A549 (cell line): ENCODE measurements around the gene RABGAP1L. TPM values are rescaled to one million over a fixed set of nuclear protein-coding genes. Genes with fewer than 3 reads are reported as not detected.

Experiments
- ATAC-seq, 2 experiments: fragments of 200-7000 bp in 1 of 2; fragments of >200 bp in 1 of 2; cut with Nextera tagmentation in 1 of 2; cut with Tn5 transposase in 1 of 2; 3 replicates each; pipeline versions ENCODE4 v1.8.0 to v1.9.1; 2018 to 2020; ENCODE audit warnings: mild to moderate bottlenecking in 1 of 2, moderate library complexity in 1 of 2
- CTCF ChIA-PET: fragments of 300-600 bp; sonication (Branson Sonifier 250); formaldehyde crosslinking; extraction: SDS; loops from one replicate; lab custom pipeline; 2021; ENCODE audit warnings: antibody characterized with exemption, inconsistent platforms; lab: Yijun Ruan, JAX
- POLR2A ChIA-PET: fragments of 350-600 bp; formaldehyde crosslinking; extraction: SDS; loops from one replicate; lab custom pipeline; 2021; ENCODE audit warnings: antibody characterized with exemption, inconsistent platforms; lab: Yijun Ruan, JAX
- DNase-seq, 2 experiments: peaks; one replicate each; pipeline versions ENCODE4 v3.0.0 to v3.0.0-alpha.2; 2011 to 2016; ENCODE audit warnings: low read depth in 1 of 2, low spot score in 1 of 2
- FAIRE-seq: peaks from 2 replicates; lab custom pipeline; 2011; peaks lifted over from hg19 to GRCh38; lab: Jason Lieb, UNC
- H3K27ac ChIP-seq, 2 experiments: fragments of >200 bp; sonication (Bioruptor Twin); formaldehyde crosslinking; 3 replicates each; pipeline ENCODE4 v1.5.1; 2016 to 2017
- H3K4me1 ChIP-seq: fragments of >200 bp; sonication (Bioruptor Twin); formaldehyde crosslinking; 3 replicates; pipeline ENCODE4 v1.6.1; 2016
- H3K4me2 ChIP-seq: fragments of >200 bp; sonication (Bioruptor Twin); formaldehyde crosslinking; 3 replicates; pipeline ENCODE4 v1.6.1; 2016
- H3K4me3 ChIP-seq: fragments of >200 bp; sonication (Bioruptor Twin); formaldehyde crosslinking; 3 replicates; pipeline ENCODE4 v1.5.1; 2016
- H3K9me3 ChIP-seq: fragments of >200 bp; sonication (Bioruptor Twin); formaldehyde crosslinking; 3 replicates; pipeline ENCODE4 v1.6.1; 2016
- BHLHE40 ChIP-seq: IDR thresholded peaks from 2 replicates; pipeline ENCODE4 v1.6.1; 2012; ENCODE audit warnings: low read depth, low read length, inconsistent platforms
- CHD2 ChIP-seq: fragments of 150-350 bp; IDR thresholded peaks from 2 replicates; pipeline ENCODE4 v1.6.1; 2014; ENCODE audit warnings: low read length; ENCODE audit not compliant: partially characterized antibody
- CHD4 ChIP-seq: fragments of 200-600 bp; sonication (generic); IDR thresholded peaks from 2 replicates; pipeline ENCODE4 v1.6.1; 2016; ENCODE audit warnings: antibody characterized with exemption, mild to moderate bottlenecking, borderline replicate concordance
- FOXS1 ChIP-seq: fragments of 250-450 bp; sonication (Bioruptor Pico); IDR thresholded peaks from 2 replicates; pipeline ENCODE4 v1.5.0; 2020; ENCODE audit warnings: mild to moderate bottlenecking, moderate library complexity
- HOXB13 ChIP-seq: fragments of 250-450 bp; sonication (Bioruptor Pico); IDR thresholded peaks from 2 replicates; pipeline ENCODE4 v1.5.0; 2020; ENCODE audit warnings: low read depth, mild to moderate bottlenecking, moderate library complexity
- JUNB ChIP-seq: fragments of >200 bp; sonication (Bioruptor Twin); formaldehyde crosslinking; IDR thresholded peaks from 2 replicates; pipeline ENCODE4 v1.6.1; 2016
- KDM5A ChIP-seq: fragments of 200-600 bp; sonication (generic); IDR thresholded peaks from 2 replicates; pipeline ENCODE4 v1.6.1; 2016; ENCODE audit warnings: antibody characterized with exemption, mild to moderate bottlenecking
- NPAS2 ChIP-seq: fragments of 250-450 bp; sonication (Bioruptor Pico); IDR thresholded peaks from 2 replicates; pipeline ENCODE4 v1.8.0; 2022; ENCODE audit warnings: mild to moderate bottlenecking, moderate library complexity, borderline replicate concordance
- NR3C1 ChIP-seq: fragments of >200 bp; sonication (Bioruptor Twin); formaldehyde crosslinking; IDR thresholded peaks from 3 replicates; pipeline ENCODE4 v1.6.1; 2017
- POLR2A ChIP-seq: IDR thresholded peaks from 2 replicates; pipeline ENCODE4 v1.6.1; 2012; ENCODE audit warnings: mild to moderate bottlenecking, low read length
- SREBF2 ChIP-seq: fragments of 450-650 bp; IDR thresholded peaks from 2 replicates; pipeline ENCODE4 v1.6.1; 2014; ENCODE audit warnings: mild to moderate bottlenecking, moderate library complexity
- ZC3H11A ChIP-seq: fragments of 450-650 bp; IDR thresholded peaks from 2 replicates; pipeline ENCODE4 v1.6.1; 2014; ENCODE audit warnings: antibody characterized with exemption, mild to moderate bottlenecking
- WGBS: methylation state at CpG from one replicate; pipeline ENCODE4 v1.1.6; 2017; ENCODE audit errors: missing lambda C conversion rate; 5-methylcytosine and 5-hydroxymethylcytosine counted together
- polyA plus RNA-seq, 4 experiments: library from polyadenylated mRNA; depleted of rRNA in 3 of 4; stranded (reverse); fragments of >200 nt; fragmentation: RNase III in 1 of 4; extraction: RNeasy Plus Mini Kit Qiagen cat#74134 plus additional on column Dnase treatment in 1 of 4; gene quantifications; 2 replicates in 3 of 4; 3 replicates in 1 of 4; pipeline ENCODE4 v1.2.3, GENCODE V29; 2011 to 2017
- TF ChIP-seq, protein P1 (sequence below): fragments of 200-600 bp; sonication (generic); IDR thresholded peaks from 2 replicates; pipeline ENCODE4 v1.6.1; 2016; ENCODE audit warnings: antibody characterized with exemption, mild to moderate bottlenecking, moderate library complexity
- TF ChIP-seq, protein P2 (sequence below): fragments of 150-350 bp; IDR thresholded peaks from 2 replicates; pipeline ENCODE4 v1.6.1; 2014; ENCODE audit warnings: low read depth, mild to moderate bottlenecking, low read length
- TF ChIP-seq, protein P3 (sequence below): fragments of >200 bp; sonication (Bioruptor Twin); formaldehyde crosslinking; IDR thresholded peaks from 3 replicates; pipeline ENCODE4 v1.6.1; 2016
- TF ChIP-seq, protein P4 (sequence below): fragments of 450-650 bp; IDR thresholded peaks from 2 replicates; pipeline ENCODE4 v1.6.1; 2014; ENCODE audit warnings: antibody characterized with exemption

RABGAP1L gene
- polyA plus RNA-seq, 2 of the 4 experiments (the other 2 are of a cell fraction), result 8.2 to 18.6 TPM

DNA sequence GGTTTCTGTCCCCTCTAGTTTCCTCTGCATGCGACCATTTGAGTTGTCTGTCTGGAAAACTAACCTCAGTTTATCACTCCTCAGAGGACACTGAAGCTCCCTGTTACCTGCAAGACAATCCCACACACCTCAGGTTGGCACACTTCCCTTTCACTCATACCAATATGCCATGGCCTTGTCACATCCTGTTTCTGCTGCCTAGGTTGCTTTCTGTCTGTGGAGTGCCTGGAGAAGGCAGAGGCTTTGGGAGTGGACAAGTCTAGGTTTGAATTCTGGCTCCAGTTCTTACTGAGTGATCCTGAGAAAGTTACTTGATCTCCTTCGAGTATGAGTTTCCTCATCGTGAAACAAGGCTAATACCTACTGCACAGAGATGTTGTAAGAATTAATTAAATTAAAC is 668.9 kb downstream of the RABGAP1L start (continued):
- TF ChIP-seq, protein P1, sequence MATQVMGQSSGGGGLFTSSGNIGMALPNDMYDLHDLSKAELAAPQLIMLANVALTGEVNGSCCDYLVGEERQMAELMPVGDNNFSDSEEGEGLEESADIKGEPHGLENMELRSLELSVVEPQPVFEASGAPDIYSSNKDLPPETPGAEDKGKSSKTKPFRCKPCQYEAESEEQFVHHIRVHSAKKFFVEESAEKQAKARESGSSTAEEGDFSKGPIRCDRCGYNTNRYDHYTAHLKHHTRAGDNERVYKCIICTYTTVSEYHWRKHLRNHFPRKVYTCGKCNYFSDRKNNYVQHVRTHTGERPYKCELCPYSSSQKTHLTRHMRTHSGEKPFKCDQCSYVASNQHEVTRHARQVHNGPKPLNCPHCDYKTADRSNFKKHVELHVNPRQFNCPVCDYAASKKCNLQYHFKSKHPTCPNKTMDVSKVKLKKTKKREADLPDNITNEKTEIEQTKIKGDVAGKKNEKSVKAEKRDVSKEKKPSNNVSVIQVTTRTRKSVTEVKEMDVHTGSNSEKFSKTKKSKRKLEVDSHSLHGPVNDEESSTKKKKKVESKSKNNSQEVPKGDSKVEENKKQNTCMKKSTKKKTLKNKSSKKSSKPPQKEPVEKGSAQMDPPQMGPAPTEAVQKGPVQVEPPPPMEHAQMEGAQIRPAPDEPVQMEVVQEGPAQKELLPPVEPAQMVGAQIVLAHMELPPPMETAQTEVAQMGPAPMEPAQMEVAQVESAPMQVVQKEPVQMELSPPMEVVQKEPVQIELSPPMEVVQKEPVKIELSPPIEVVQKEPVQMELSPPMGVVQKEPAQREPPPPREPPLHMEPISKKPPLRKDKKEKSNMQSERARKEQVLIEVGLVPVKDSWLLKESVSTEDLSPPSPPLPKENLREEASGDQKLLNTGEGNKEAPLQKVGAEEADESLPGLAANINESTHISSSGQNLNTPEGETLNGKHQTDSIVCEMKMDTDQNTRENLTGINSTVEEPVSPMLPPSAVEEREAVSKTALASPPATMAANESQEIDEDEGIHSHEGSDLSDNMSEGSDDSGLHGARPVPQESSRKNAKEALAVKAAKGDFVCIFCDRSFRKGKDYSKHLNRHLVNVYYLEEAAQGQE, result no peak
- TF ChIP-seq SREBF2, result no peak
- no peak for TF ChIP-seq HOXB13 (CRISPR knock-in tag)
- no peak for TF ChIP-seq FOXS1 (CRISPR knock-in tag)
- TF ChIP-seq KDM5A, result no peak

DNA sequence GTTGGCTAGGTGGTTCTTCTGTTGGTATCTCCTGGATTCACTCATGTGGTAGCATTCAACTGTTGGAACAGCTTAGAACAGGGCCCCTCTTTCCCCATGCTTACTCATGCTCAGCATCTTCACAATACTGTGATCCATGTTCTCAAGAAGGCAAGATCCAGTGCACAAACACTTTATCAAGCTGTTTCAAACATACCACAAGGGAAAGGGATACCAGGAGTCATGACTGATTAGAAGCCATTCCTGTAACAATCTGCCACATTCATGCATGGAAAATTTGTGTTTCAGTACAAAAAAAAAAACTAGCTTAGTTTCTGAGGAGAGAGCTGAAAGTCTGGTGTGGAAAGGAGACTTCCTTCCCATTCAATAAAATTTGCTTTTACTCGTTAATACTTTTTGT is 670.7 kb downstream of the RABGAP1L start:
- TF ChIP-seq FOXS1 (CRISPR knock-in tag), result no peak
- TF ChIP-seq BHLHE40, result no peak
- no peak for TF ChIP-seq JUNB
- TF ChIP-seq, protein P2, sequence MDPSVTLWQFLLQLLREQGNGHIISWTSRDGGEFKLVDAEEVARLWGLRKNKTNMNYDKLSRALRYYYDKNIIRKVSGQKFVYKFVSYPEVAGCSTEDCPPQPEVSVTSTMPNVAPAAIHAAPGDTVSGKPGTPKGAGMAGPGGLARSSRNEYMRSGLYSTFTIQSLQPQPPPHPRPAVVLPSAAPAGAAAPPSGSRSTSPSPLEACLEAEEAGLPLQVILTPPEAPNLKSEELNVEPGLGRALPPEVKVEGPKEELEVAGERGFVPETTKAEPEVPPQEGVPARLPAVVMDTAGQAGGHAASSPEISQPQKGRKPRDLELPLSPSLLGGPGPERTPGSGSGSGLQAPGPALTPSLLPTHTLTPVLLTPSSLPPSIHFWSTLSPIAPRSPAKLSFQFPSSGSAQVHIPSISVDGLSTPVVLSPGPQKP, result no peak
- TF ChIP-seq POLR2A, result no peak
- TF ChIP-seq CHD2, result no peak
- TF ChIP-seq, all 56 proteins: peak for 0
- no peak overlapping the region for H3K27ac ChIP-seq
- no peak overlapping the region for H3K4me2 ChIP-seq
- FAIRE-seq (no peak), DNase-seq (no peak), ATAC-seq (no peak)
- WGBS, result 98% methylated on average over 1 of the region's 1 CpG
- H3K4me1 ChIP-seq, result no peaks in the 10 kb centered on the region
- POLR2A ChIA-PET, result no interaction called here
- no peaks in the 10 kb centered on the region for H3K9me3 ChIP-seq
- no peak overlapping the region for H3K4me3 ChIP-seq
- CTCF ChIA-PET, result no interaction called here

DNA sequence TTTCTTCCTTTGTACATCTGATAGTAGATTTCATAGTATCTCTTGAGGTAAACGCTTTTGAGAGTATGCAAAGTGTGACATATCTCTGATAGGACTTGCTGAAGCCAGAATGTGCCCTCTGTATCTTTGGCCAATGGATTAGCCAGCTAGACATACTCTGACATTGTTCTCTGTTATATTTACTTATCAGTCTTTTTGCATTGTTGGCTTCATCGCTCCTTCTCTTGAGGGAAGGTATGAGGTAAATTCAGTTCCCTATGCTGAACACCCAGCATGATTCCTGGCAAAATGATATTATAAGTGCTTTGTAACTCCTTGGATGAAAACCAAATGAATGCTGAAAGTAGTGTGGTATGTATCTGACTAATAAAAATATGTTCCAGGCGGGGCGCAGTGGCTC is 677.2 kb downstream of the RABGAP1L start:
- CTCF ChIA-PET, result no interaction called here
- FAIRE-seq (no peak), DNase-seq (no peak), ATAC-seq (no peak)
- Histone ChIP-seq H3K4me3 (no peak overlapping the region), H3K9me3 (no peaks in the 10 kb centered on the region), H3K4me1 (no peaks in the 10 kb centered on the region), H3K4me2 (no peak overlapping the region), H3K27ac (no peak overlapping the region)
- WGBS, result 73% methylated on average over 4 of the region's 4 CpGs
- POLR2A ChIA-PET, result no interaction called here
- TF ChIP-seq ZC3H11A (no peak), FOXS1 (CRISPR knock-in tag) (no peak), CHD4 (no peak), NPAS2 (CRISPR knock-in tag) (no peak), POLR2A (no peak), NR3C1 (no peak)
- TF ChIP-seq, protein P3, sequence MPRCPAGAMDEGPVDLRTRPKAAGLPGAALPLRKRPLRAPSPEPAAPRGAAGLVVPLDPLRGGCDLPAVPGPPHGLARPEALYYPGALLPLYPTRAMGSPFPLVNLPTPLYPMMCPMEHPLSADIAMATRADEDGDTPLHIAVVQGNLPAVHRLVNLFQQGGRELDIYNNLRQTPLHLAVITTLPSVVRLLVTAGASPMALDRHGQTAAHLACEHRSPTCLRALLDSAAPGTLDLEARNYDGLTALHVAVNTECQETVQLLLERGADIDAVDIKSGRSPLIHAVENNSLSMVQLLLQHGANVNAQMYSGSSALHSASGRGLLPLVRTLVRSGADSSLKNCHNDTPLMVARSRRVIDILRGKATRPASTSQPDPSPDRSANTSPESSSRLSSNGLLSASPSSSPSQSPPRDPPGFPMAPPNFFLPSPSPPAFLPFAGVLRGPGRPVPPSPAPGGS, result no peak
- TF ChIP-seq, protein P4, sequence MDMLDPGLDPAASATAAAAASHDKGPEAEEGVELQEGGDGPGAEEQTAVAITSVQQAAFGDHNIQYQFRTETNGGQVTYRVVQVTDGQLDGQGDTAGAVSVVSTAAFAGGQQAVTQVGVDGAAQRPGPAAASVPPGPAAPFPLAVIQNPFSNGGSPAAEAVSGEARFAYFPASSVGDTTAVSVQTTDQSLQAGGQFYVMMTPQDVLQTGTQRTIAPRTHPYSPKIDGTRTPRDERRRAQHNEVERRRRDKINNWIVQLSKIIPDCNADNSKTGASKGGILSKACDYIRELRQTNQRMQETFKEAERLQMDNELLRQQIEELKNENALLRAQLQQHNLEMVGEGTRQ, result no peak
